Esophagus muscularis mucosa (tissue), 4 donors: ENCODE measurements around the gene TMTC2. TPM values are rescaled to one million over a fixed set of nuclear protein-coding genes. Genes with fewer than 3 reads are reported as not detected.

Source experiments
- DNase-seq: peaks from one replicate; pipeline ENCODE4 v3.0.0-alpha.2; 2017; ENCODE audit errors: extremely low spot score
- H3K27ac ChIP-seq, 4 donors: fragments of 200-600 bp; sonication (generic); replicated peaks in 1 of 4; 1 replicate in 3 of 4; 2 replicates in 1 of 4; pipeline ENCODE4 v1.5.1; 2016 to 2019; ENCODE audit warnings: mild to moderate bottlenecking in 1 of 4
- H3K27me3 ChIP-seq, 4 donors: fragments of 200-600 bp; sonication (generic); one replicate each; pipeline versions ENCODE4 v1.5.1 to v1.6.0; 2016 to 2019
- H3K36me3 ChIP-seq, 4 donors: fragments of 200-600 bp; sonication (generic); one replicate each; pipeline ENCODE4 v1.5.1; 2016 to 2019
- H3K4me1 ChIP-seq, 4 donors: fragments of 200-600 bp; sonication (generic); one replicate each; pipeline ENCODE4 v1.5.1; 2016 to 2019
- H3K4me3 ChIP-seq, 4 donors: fragments of 200-600 bp; sonication (generic); 1 replicate in 2 of 4; 2 replicates in 2 of 4; pipeline ENCODE4 v1.5.1; 2016 to 2019; ENCODE audit warnings: mild to moderate bottlenecking in 4 of 4, moderate library complexity in 1 of 4
- H3K9me3 ChIP-seq, 4 donors: fragments of 200-600 bp; sonication (generic); 1 replicate in 3 of 4; 2 replicates in 1 of 4; pipeline ENCODE4 v1.5.1; 2016 to 2019
- EP300 ChIP-seq: sonication (generic); formaldehyde crosslinking; IDR thresholded peaks from one replicate; pipeline ENCODE4 v1.6.1; 2017; ENCODE audit warnings: antibody characterized with exemption
- POLR2A ChIP-seq: fragments of 450-650 bp; IDR thresholded peaks from one replicate; pipeline ENCODE4 v1.6.1; 2017; ENCODE audit warnings: antibody characterized with exemption, moderate library complexity, mild to moderate bottlenecking, low read depth
- POLR2AphosphoS5 ChIP-seq, 2 donors: sonication (generic); formaldehyde crosslinking; IDR thresholded peaks; one replicate each; pipeline ENCODE4 v1.6.1; 2017; ENCODE audit warnings: antibody characterized with exemption in 2 of 2
- WGBS: methylation state at CpG from one replicate; pipeline ENCODE4 v1.1.5; 2018; 5-methylcytosine and 5-hydroxymethylcytosine counted together
- intact Hi-C: fragments of 100-400 bp; cut with DNase I; formaldehyde crosslinking; loops from one replicate; pipeline ENCODE4 v1.15.1; 2023
- total RNA-seq, 4 donors: library from RNA; depleted of rRNA; stranded (reverse); fragments of >200 nt; gene quantifications; one replicate each; pipeline versions ENCODE4 v1.1.0 to v1.2.1, GENCODE V29; 2016
- TF ChIP-seq, protein P1 (sequence below), 3 experiments: fragments of 200-600 bp in 2 of 3; fragments of 450-650 bp in 1 of 3; sonication (generic) in 2 of 3; IDR thresholded peaks; one replicate each; pipeline ENCODE4 v1.5.1; 2017 to 2019; ENCODE audit warnings: antibody characterized with exemption in 3 of 3, mild to moderate bottlenecking in 2 of 3, moderate library complexity in 1 of 3

Gene TMTC2
- total RNA-seq, 4 donors from 2014 or later: 4.7 to 8.7 (median 7.3) TPM

- Histone ChIP-seq H3K27ac (no peak overlapping the region), H3K9me3 (no peaks in the 10 kb centered on the region), H3K27me3 (no peaks in the 10 kb centered on the region), H3K36me3 (peaks cover 0 to 7% (median 0%) of the 10 kb centered on the region in 4 donors), H3K4me1 (no peaks in the 10 kb centered on the region), H3K4me3 (no peak overlapping the region)
- no peak for DNase-seq
- intact Hi-C loops: no loop called here
- no peak for TF ChIP-seq EP300
- TF ChIP-seq, protein P1, sequence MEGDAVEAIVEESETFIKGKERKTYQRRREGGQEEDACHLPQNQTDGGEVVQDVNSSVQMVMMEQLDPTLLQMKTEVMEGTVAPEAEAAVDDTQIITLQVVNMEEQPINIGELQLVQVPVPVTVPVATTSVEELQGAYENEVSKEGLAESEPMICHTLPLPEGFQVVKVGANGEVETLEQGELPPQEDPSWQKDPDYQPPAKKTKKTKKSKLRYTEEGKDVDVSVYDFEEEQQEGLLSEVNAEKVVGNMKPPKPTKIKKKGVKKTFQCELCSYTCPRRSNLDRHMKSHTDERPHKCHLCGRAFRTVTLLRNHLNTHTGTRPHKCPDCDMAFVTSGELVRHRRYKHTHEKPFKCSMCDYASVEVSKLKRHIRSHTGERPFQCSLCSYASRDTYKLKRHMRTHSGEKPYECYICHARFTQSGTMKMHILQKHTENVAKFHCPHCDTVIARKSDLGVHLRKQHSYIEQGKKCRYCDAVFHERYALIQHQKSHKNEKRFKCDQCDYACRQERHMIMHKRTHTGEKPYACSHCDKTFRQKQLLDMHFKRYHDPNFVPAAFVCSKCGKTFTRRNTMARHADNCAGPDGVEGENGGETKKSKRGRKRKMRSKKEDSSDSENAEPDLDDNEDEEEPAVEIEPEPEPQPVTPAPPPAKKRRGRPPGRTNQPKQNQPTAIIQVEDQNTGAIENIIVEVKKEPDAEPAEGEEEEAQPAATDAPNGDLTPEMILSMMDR (IDR thresholded peaks at IDR 0.05): no peak
- TF ChIP-seq POLR2AphosphoS5 (IDR thresholded peaks at IDR 0.05): no peak
- no peak for TF ChIP-seq POLR2A
Observed at GRCh38 chr12:83128540-83128939, 441.8 kb downstream of the TMTC2 start.

DNA sequence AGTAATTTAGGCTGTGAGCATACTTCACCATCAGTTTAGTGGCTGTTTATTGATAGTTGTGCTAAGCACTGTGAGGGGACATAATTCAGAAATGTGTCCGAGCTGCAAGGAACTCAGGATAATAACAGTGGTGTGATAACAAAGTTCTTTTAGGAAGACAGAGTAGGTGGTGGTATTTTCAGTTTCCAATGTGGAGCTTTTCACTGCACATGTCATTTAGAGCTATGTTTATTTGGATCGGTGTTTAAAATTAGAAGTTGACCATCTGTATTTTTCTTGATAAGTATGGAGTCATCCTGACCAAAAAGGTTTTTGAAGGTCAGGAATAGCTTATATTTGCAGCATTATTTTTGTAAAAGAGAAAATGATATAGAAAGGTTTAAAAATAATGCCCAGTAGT is 443.5 kb downstream of the TMTC2 start:
- DNase-seq: no peak
- H3K27me3 ChIP-seq: no peaks in the 10 kb centered on the region
- H3K4me1 ChIP-seq: no peaks in the 10 kb centered on the region
- no peak overlapping the region for H3K27ac ChIP-seq
- TF ChIP-seq EP300: no peak
- TF ChIP-seq, protein P1 (IDR thresholded peaks at IDR 0.05): no peak
- TF ChIP-seq POLR2A: no peak
- no peak for TF ChIP-seq POLR2AphosphoS5 (IDR thresholded peaks at IDR 0.05)
- no peak overlapping the region for H3K4me3 ChIP-seq
- WGBS: 36% methylated on average over 2 of the region's 2 CpGs
- no peaks in the 10 kb centered on the region for H3K9me3 ChIP-seq
- H3K36me3 ChIP-seq: peaks cover 0 to 7% (median 0%) of the 10 kb centered on the region in 4 donors
- intact Hi-C loops: no loop called here

DNA sequence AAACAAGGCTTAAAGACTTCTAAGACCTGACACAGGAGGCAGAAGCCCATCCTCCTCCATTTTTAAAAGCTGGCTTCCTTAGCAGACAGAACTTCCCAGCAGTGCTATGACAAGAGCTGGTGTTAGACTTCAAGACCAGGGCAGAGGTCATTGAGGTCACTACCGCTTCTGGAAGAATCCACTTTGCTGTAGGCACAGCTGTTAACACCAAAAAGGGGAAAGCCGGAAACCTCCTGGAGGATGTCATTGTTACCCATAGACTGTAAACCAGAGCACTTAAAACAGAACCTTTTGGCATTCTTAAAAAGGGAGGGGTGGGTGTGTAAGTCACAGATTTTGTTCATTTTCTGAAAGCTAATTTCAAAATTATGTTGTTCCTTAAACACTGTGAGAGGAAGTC is 445.7 kb downstream of the TMTC2 start:
- Histone ChIP-seq H3K27me3 (no peaks in the 10 kb centered on the region), H3K27ac (no peak overlapping the region), H3K36me3 (peaks cover 0 to 7% (median 0%) of the 10 kb centered on the region in 4 donors), H3K4me1 (no peaks in the 10 kb centered on the region), H3K4me3 (no peak overlapping the region), H3K9me3 (no peaks in the 10 kb centered on the region)
- DNase-seq: no peak
- 92% methylated on average over 2 of the region's 2 CpGs for WGBS
- TF ChIP-seq POLR2AphosphoS5 (IDR thresholded peaks at IDR 0.05): no peak
- no peak for TF ChIP-seq POLR2A
- TF ChIP-seq, protein P1 (IDR thresholded peaks at IDR 0.05): no peak
- TF ChIP-seq EP300: no peak
- intact Hi-C loops: no loop called here

- Histone ChIP-seq H3K4me3 (no peak overlapping the region), H3K36me3 (peaks cover 0 to 7% (median 0%) of the 10 kb centered on the region in 4 donors), H3K27me3 (no peaks in the 10 kb centered on the region), H3K27ac (no peak overlapping the region), H3K4me1 (no peaks in the 10 kb centered on the region), H3K9me3 (peaks cover 0 to 10% (median 1%) of the 10 kb centered on the region in 4 donors)
- WGBS: 89% methylated on average over 1 of the region's 1 CpG
- intact Hi-C loops: no loop called here
- DNase-seq: no peak
- TF ChIP-seq, protein P1 (IDR thresholded peaks at IDR 0.05): no peak
- TF ChIP-seq POLR2AphosphoS5 (IDR thresholded peaks at IDR 0.05): no peak
- no peak for TF ChIP-seq EP300
- TF ChIP-seq POLR2A: no peak
Observed at GRCh38 chr12:83136411-83136810, 449.7 kb downstream of the TMTC2 start.

DNA sequence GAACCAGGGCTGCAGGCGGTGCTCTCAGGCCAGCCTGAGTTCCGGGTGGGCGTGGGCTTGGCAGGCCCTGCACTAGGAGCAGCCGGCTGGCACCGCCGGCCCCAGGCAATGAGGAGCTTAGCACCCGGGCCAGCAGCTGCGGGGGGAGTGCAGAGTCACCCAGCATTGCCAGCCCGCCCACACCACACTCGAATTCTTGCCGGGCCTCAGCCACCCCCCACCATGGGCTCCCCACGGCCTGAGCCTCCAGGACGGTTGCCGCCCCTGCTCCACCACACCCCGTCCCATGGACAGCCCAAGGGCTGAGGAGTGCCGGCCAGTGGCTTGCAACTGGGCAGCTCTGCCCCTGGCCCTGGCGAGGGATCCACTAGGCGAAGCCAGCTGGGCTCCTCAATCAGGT is 453.4 kb downstream of the TMTC2 start:
- no peaks in the 10 kb centered on the region for H3K27me3 ChIP-seq
- no peak for TF ChIP-seq POLR2AphosphoS5 (IDR thresholded peaks at IDR 0.05)
- TF ChIP-seq EP300: no peak
- TF ChIP-seq, protein P1 (IDR thresholded peaks at IDR 0.05): no peak
- no peak for TF ChIP-seq POLR2A
- H3K36me3 ChIP-seq: no peaks in the 10 kb centered on the region
- H3K9me3 ChIP-seq: peaks cover 0 to 10% (median 1%) of the 10 kb centered on the region in 4 donors
- no peak overlapping the region for H3K27ac ChIP-seq
- no peak for DNase-seq
- no peak overlapping the region for H3K4me3 ChIP-seq
- WGBS: 95% methylated on average over 13 of the region's 18 CpGs
- H3K4me1 ChIP-seq: no peaks in the 10 kb centered on the region
- intact Hi-C loops: no loop called here
